HEK293 (cell line): ENCODE results near the gene PEG3.

Source experiments
- CTCF ChIA-PET: fragments of 350-600 bp; formaldehyde crosslinking; extraction: SDS; loops from one replicate; lab custom pipeline; 2021; ENCODE audit warnings: antibody characterized with exemption; lab: Yijun Ruan, JAX
- POLR2A ChIA-PET: fragments of 300-600 bp; formaldehyde crosslinking; extraction: SDS; loops from one replicate; lab custom pipeline; 2020; ENCODE audit warnings: antibody characterized with exemption, inconsistent platforms; lab: Yijun Ruan, JAX
- H3K27ac ChIP-seq: fragments of 200-500 bp; sonication (Bioruptor generic); 2 replicates; pipeline ENCODE4 v1.5.1; 2014; ENCODE audit warnings: low read depth, low read length, control low read depth, inconsistent platforms; ENCODE audit errors: extremely low read depth
- H3K36me3 ChIP-seq, 2 experiments: fragments of 200-500 bp in 1 of 2; sonication (Bioruptor generic) in 1 of 2; 1 replicate in 1 of 2; 2 replicates in 1 of 2; pipeline ENCODE4 v1.5.1; 2014 to 2017; ENCODE audit warnings: inconsistent platforms in 2 of 2, low read length in 2 of 2; ENCODE audit not compliant: control insufficient read depth in 2 of 2, insufficient read depth in 1 of 2
- H3K4me1 ChIP-seq: fragments of 200-500 bp; sonication (Bioruptor generic); 2 replicates; pipeline ENCODE4 v1.5.1; 2014; ENCODE audit warnings: mild to moderate bottlenecking, low read length, inconsistent platforms; ENCODE audit not compliant: control insufficient read depth, insufficient read depth
- H3K4me3 ChIP-seq: 2 replicates; pipeline ENCODE4 v1.5.1; 2011; ENCODE audit warnings: low read depth, mild to moderate bottlenecking, control low read depth, low read length, moderate library complexity
- H3K9me3 ChIP-seq: fragments of 200-500 bp; sonication (Bioruptor generic); 2 replicates; pipeline ENCODE4 v1.5.1; 2014; ENCODE audit warnings: low read depth, low read length, inconsistent platforms; ENCODE audit not compliant: control insufficient read depth, insufficient read depth
- EGR2 ChIP-seq: fragments of 450-650 bp; formaldehyde crosslinking; IDR thresholded peaks from 2 replicates; pipeline ENCODE4 v1.5.1; 2016; ENCODE audit warnings: low read depth, missing biosample characterization, missing genetic modification characterization
- IKZF3 ChIP-seq: fragments of 450-650 bp; IDR thresholded peaks from 2 replicates; pipeline ENCODE4 v1.5.0; 2018; ENCODE audit warnings: missing biosample characterization, mild to moderate bottlenecking, missing genetic modification characterization, moderate library complexity
- KLF1 ChIP-seq: fragments of 450-650 bp; formaldehyde crosslinking; IDR thresholded peaks from 2 replicates; pipeline ENCODE4 v1.5.1; 2016; ENCODE audit warnings: missing biosample characterization, missing genetic modification characterization
- KLF9 ChIP-seq: fragments of 450-650 bp; formaldehyde crosslinking; IDR thresholded peaks from 2 replicates; pipeline ENCODE4 v1.5.1; 2016; ENCODE audit warnings: missing biosample characterization, missing genetic modification characterization, low read depth
- PRDM4 ChIP-seq: fragments of 450-650 bp; formaldehyde crosslinking; IDR thresholded peaks from 2 replicates; pipeline ENCODE4 v1.5.1; 2017; ENCODE audit warnings: missing biosample characterization, missing genetic modification characterization
- PRDM6 ChIP-seq: fragments of 450-650 bp; formaldehyde crosslinking; IDR thresholded peaks from 2 replicates; pipeline ENCODE4 v1.5.1; 2017; ENCODE audit warnings: missing biosample characterization, missing genetic modification characterization
- TSHZ1 ChIP-seq: fragments of 450-650 bp; formaldehyde crosslinking; IDR thresholded peaks from 2 replicates; pipeline ENCODE4 v1.5.1; 2016; ENCODE audit warnings: missing biosample characterization, missing genetic modification characterization, borderline replicate concordance
- ZBTB1 ChIP-seq: fragments of 450-650 bp; formaldehyde crosslinking; IDR thresholded peaks from 2 replicates; pipeline ENCODE4 v1.5.1; 2016; ENCODE audit warnings: missing biosample characterization, missing genetic modification characterization
- ZBTB17 ChIP-seq: fragments of 450-650 bp; formaldehyde crosslinking; IDR thresholded peaks from 2 replicates; pipeline ENCODE4 v1.5.1; 2016; ENCODE audit warnings: missing biosample characterization, missing genetic modification characterization
- ZBTB26 ChIP-seq: fragments of 450-650 bp; formaldehyde crosslinking; optimal IDR thresholded peaks from 2 replicates; pipeline ENCODE3; 2016; ENCODE audit warnings: missing biosample characterization, mild to moderate bottlenecking, missing genetic modification characterization
- ZNF112 ChIP-seq: fragments of 450-650 bp; formaldehyde crosslinking; IDR thresholded peaks from 2 replicates; pipeline ENCODE4 v1.5.0; 2017; ENCODE audit warnings: missing biosample characterization, missing genetic modification characterization
- ZNF146 ChIP-seq: fragments of 450-650 bp; formaldehyde crosslinking; IDR thresholded peaks from 2 replicates; pipeline ENCODE4 v1.5.1; 2016; ENCODE audit warnings: missing biosample characterization, missing genetic modification characterization
- ZNF214 ChIP-seq: fragments of 450-650 bp; formaldehyde crosslinking; IDR thresholded peaks from 2 replicates; pipeline ENCODE4 v1.5.1; 2017; ENCODE audit warnings: missing biosample characterization, mild to moderate bottlenecking, missing genetic modification characterization, borderline replicate concordance
- ZNF221 ChIP-seq: fragments of 450-650 bp; formaldehyde crosslinking; IDR thresholded peaks from 2 replicates; pipeline ENCODE4 v1.5.1; 2017; ENCODE audit warnings: missing biosample characterization, missing genetic modification characterization, borderline replicate concordance
- ZNF354C ChIP-seq: fragments of 450-650 bp; formaldehyde crosslinking; IDR thresholded peaks from 2 replicates; pipeline ENCODE4 v1.5.1; 2016; ENCODE audit warnings: missing biosample characterization, missing genetic modification characterization, low read depth, borderline replicate concordance
- ZNF398 ChIP-seq: fragments of 450-650 bp; formaldehyde crosslinking; IDR thresholded peaks from 2 replicates; pipeline ENCODE4 v1.5.1; 2017; ENCODE audit warnings: missing biosample characterization, missing genetic modification characterization
- ZNF48 ChIP-seq: fragments of 450-650 bp; formaldehyde crosslinking; IDR thresholded peaks from 2 replicates; pipeline ENCODE4 v1.5.1; 2016; ENCODE audit warnings: missing biosample characterization, missing genetic modification characterization
- ZNF521 ChIP-seq: fragments of 450-650 bp; formaldehyde crosslinking; IDR thresholded peaks from 2 replicates; pipeline ENCODE4 v1.5.1; 2017; ENCODE audit warnings: missing biosample characterization, mild to moderate bottlenecking, missing genetic modification characterization
- ZNF571 ChIP-seq: fragments of 450-650 bp; formaldehyde crosslinking; IDR thresholded peaks from 2 replicates; pipeline ENCODE4 v1.5.0; 2017; ENCODE audit warnings: missing biosample characterization, missing genetic modification characterization
- ZNF629 ChIP-seq: fragments of 450-650 bp; formaldehyde crosslinking; IDR thresholded peaks from 2 replicates; pipeline ENCODE4 v1.5.1; 2017; ENCODE audit warnings: missing biosample characterization, missing genetic modification characterization
- ZNF701 ChIP-seq: fragments of 450-650 bp; formaldehyde crosslinking; IDR thresholded peaks from 2 replicates; pipeline ENCODE4 v1.5.1; 2016; ENCODE audit warnings: missing biosample characterization, missing genetic modification characterization
- ZSCAN4 ChIP-seq: fragments of 450-650 bp; formaldehyde crosslinking; IDR thresholded peaks from 2 replicates; pipeline ENCODE4 v1.5.1; 2017; ENCODE audit warnings: missing biosample characterization, missing genetic modification characterization
- ZXDB ChIP-seq: fragments of 450-650 bp; formaldehyde crosslinking; IDR thresholded peaks from 2 replicates; pipeline ENCODE4 v1.5.1; 2016; ENCODE audit warnings: missing biosample characterization, missing genetic modification characterization

The PEG3 gene

GRCh38 chr19:56821675-56822074 is 18.9 kb downstream of the PEG3 start:
- CTCF ChIA-PET = interaction anchor here (0.8 kb wide), 1 partner anchor 10 kb away, joined by 3 read pairs; no protein-coding TSS in a partner anchor
- POLR2A ChIA-PET = interaction anchor here (0.6 kb wide), 1 partner anchor 393 kb away, joined by 4 read pairs; no protein-coding TSS in a partner anchor
- Histone ChIP-seq H3K36me3 (no peaks in the 10 kb centered on the region), H3K27ac (no peak overlapping the region), H3K9me3 (no peaks in the 10 kb centered on the region; the same call in 1 of the 2 replicates), H3K4me1 (no peaks in the 10 kb centered on the region), H3K4me3 (no peak overlapping the region)
- TF ChIP-seq ZNF112 (tag by site-specific recombination) (no peak), IKZF3 (no peak), ZBTB1 (tag by site-specific recombination) (no peak), ZNF629 (tag by site-specific recombination) (no peak), ZNF48 (tag by site-specific recombination) (no peak), ZNF146 (no peak), ZBTB17 (tag by site-specific recombination) (no peak), ZSCAN4 (tag by site-specific recombination) (no peak)

DNA sequence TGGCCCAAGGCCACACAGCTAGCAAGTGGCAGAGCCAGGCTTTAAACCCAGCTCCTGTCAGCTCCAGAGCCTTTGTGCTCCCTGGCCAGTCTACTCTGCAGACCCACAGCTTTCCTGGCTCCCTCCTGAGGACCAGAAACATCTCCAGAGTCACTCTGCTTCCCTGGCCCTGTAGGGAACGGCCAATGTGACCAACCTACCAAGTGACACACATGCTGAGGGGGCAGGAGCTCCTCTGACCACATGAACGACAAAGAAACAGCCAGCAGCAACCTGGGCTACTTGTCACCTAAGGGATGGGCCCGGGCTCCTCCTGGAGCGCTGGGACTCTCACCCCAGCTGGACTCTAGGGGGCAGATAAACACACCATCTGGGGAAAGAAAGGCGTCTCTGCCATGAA is 19.3 kb downstream of the PEG3 start:
- Histone ChIP-seq H3K27ac (no peak overlapping the region), H3K36me3 (no peaks in the 10 kb centered on the region), H3K9me3 (no peaks in the 10 kb centered on the region; the same call in 1 of the 2 replicates), H3K4me3 (no peak overlapping the region), H3K4me1 (no peaks in the 10 kb centered on the region)
- CTCF ChIA-PET = interaction anchor here (0.5 to 0.8 kb wide), 2 partner anchors 10 to 466 kb away, joined by 3 read pairs; no protein-coding TSS in a partner anchor
- POLR2A ChIA-PET = interaction anchor here (0.6 kb wide), 1 partner anchor 393 kb away, joined by 4 read pairs; no protein-coding TSS in a partner anchor
- TF ChIP-seq KLF9 = no peak
- no peak for TF ChIP-seq ZNF521 (tag by site-specific recombination)
- TF ChIP-seq ZNF629 (tag by site-specific recombination) = no peak
- TF ChIP-seq KLF1 (tag by site-specific recombination) = no peak
- TF ChIP-seq EGR2 (tag by site-specific recombination) = no peak
- TF ChIP-seq ZBTB26 = no peak
- no peak for TF ChIP-seq TSHZ1 (tag by site-specific recombination)
- no peak for TF ChIP-seq ZNF354C (tag by site-specific recombination)
- no peak for TF ChIP-seq ZNF701 (tag by site-specific recombination)
- no peak for TF ChIP-seq ZNF398
- TF ChIP-seq ZXDB (tag by site-specific recombination) = no peak
- no peak for TF ChIP-seq ZNF571
- no peak for TF ChIP-seq ZNF221 (tag by site-specific recombination)
- no peak for TF ChIP-seq PRDM4
- no peak for TF ChIP-seq ZNF214 (tag by site-specific recombination)
- no peak for TF ChIP-seq PRDM6
